SH-SY5Y (cell line): ENCODE measurements around the gene IRAK3.

Experiments
- GATA2 ChIP-seq: IDR thresholded peaks from 2 replicates; pipeline ENCODE4 v1.6.1; 2011; ENCODE audit warnings: mild to moderate bottlenecking, low read depth, low read length
- GATA3 ChIP-seq: IDR thresholded peaks from 2 replicates; pipeline ENCODE4 v1.6.1; 2011; ENCODE audit warnings: low read depth, mild to moderate bottlenecking, low read length, moderate library complexity

- no peak for TF ChIP-seq GATA2
- TF ChIP-seq GATA3 = no peak
Measured at GRCh38 chr12:66297080-66297479, 108.1 kb downstream of the IRAK3 start.
